Mammary microvascular endothelial cell (primary cell): ENCODE measurements around the gene ABCF3. TPM values are rescaled to one million over a fixed set of nuclear protein-coding genes. Genes with fewer than 3 reads are reported as not detected.

Experiments used
- total RNA-seq: library from RNA; depleted of rRNA; stranded (reverse); fragments of >200 nt; gene quantifications from 2 replicates; pipeline ENCODE4 v1.2.3, GENCODE V29; 2015

The ABCF3 gene, protein sequence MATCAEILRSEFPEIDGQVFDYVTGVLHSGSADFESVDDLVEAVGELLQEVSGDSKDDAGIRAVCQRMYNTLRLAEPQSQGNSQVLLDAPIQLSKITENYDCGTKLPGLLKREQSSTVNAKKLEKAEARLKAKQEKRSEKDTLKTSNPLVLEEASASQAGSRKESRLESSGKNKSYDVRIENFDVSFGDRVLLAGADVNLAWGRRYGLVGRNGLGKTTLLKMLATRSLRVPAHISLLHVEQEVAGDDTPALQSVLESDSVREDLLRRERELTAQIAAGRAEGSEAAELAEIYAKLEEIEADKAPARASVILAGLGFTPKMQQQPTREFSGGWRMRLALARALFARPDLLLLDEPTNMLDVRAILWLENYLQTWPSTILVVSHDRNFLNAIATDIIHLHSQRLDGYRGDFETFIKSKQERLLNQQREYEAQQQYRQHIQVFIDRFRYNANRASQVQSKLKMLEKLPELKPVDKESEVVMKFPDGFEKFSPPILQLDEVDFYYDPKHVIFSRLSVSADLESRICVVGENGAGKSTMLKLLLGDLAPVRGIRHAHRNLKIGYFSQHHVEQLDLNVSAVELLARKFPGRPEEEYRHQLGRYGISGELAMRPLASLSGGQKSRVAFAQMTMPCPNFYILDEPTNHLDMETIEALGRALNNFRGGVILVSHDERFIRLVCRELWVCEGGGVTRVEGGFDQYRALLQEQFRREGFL
- 33.1 and 34.8 TPM in 2 replicates for total RNA-seq

GRCh38 chr3:184186184-184186901, at the start of gene ABCF3:
ABCF3 (plus strand) TSS chr3:184186199; CDS start chr3:184186208, 9 bp downstream.

GRCh38 chr3:184154885-184155643, 30.9 kb upstream of the ABCF3 start, which contains the start of gene DVL3:
DVL3 (plus strand) TSS chr3:184155377; CDS start chr3:184155636, 259 bp downstream.

DNA sequence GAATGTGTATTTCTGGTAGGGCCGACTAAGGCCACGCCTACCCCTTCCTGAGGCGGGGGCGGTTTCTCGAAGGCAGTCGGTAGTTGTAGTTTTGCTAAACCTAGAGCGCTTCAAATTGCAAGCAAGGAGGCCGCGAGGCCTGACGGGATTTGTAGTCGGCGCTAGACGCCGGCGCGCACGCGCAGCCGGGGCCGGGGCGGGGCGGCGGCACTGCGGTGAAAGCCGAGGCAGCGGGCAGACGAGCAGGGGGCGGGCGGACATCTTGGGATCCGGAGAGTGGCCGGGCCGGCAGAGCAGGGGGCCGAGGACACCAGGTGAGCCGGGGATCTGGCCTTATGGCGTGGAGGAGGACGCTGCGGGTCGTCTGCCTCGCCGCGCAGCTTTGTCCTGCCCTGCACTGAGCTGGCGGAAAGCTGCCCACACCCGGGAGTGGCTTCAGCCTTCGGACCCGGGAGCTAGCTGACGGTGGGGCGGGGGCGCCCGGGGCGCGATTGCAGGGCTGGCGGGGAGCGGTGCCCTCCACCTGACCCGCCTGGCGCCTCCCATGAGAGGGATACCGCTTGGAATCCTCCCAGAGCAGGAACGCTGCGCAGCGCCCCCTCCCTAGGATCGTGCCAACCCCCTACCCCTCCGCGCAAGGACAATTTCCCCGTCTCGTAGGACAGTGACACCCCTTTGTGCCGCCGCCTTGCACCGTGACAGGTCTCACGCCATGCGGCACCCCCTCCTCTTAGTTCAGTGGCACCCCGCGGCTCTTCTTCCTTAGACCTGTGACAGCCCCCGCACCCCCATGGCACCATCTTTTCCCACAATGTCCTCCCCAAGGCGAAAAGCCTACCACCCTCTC, 11.1 kb upstream of the ABCF3 start, which contains the start of gene AP2M1:
Gene AP2M1, plus strand, starts transcription at position 210 of the 847 bp plus-strand sequence. CDS start 2,139 bp downstream, outside the sequence.

GRCh38 chr3:184229394-184230080, 43.5 kb downstream of the ABCF3 start, which contains the start of gene VWA5B2:
VWA5B2 (plus strand) TSS chr3:184229585; CDS start chr3:184230529, 944 bp downstream.

Other genes with a start within 250 kb of the ABCF3 start
- 4.2 and 5.4 TPM in 2 replicates for gene ABCC5, start 168.3 kb upstream of the ABCF3 start, total RNA-seq
- gene HTR3D, start 154.5 kb upstream of the ABCF3 start, total RNA-seq, result not detected in 2 replicates
- not detected in 2 replicates for gene HTR3C, start 133.2 kb upstream of the ABCF3 start, total RNA-seq
- not detected in 2 replicates for gene HTR3E, start 89.1 kb upstream of the ABCF3 start, total RNA-seq
- gene EIF2B5, start 50.8 kb upstream of the ABCF3 start, total RNA-seq, result 35.0 and 38.8 TPM in 2 replicates
- gene DVL3, start 30.8 kb upstream of the ABCF3 start, total RNA-seq, result 17.8 and 24.8 TPM in 2 replicates
- 414 and 432 TPM in 2 replicates for gene AP2M1, start 11.3 kb upstream of the ABCF3 start, total RNA-seq
- not detected in 2 replicates for gene VWA5B2, start 43.4 kb downstream of the ABCF3 start, total RNA-seq
- gene ALG3, start 62.8 kb downstream of the ABCF3 start, total RNA-seq, result 64.2 and 67.1 TPM in 2 replicates
- 3.4 and 4.3 TPM in 2 replicates for gene EEF1AKMT4, start 63.5 kb downstream of the ABCF3 start, total RNA-seq
- not detected in 2 replicates for gene CAMK2N2, start 75.4 kb downstream of the ABCF3 start, total RNA-seq
- not detected in 2 replicates for gene ECE2, start 89.8 kb downstream of the ABCF3 start, total RNA-seq
- gene PSMD2, start 113.0 kb downstream of the ABCF3 start, total RNA-seq, result 770 and 1,106 TPM in 2 replicates
- gene EIF4G1, start 128.4 kb downstream of the ABCF3 start, total RNA-seq, result 517 and 527 TPM in 2 replicates
- gene FAM131A, start 151.4 kb downstream of the ABCF3 start, total RNA-seq, result 34.4 and 48.5 TPM in 2 replicates
- gene CLCN2, start 175.4 kb downstream of the ABCF3 start, total RNA-seq, result 0.93 and 2.1 TPM in 2 replicates
- gene POLR2H, start 175.5 kb downstream of the ABCF3 start, total RNA-seq, result 86.7 and 105 TPM in 2 replicates
- gene THPO, start 192.0 kb downstream of the ABCF3 start, total RNA-seq, result not detected in 2 replicates
- gene CHRD, start 193.9 kb downstream of the ABCF3 start, total RNA-seq, result 0.07 and 1.7 TPM in 2 replicates